ENCODE measurements around the gene NDUFS7. TPM values are rescaled to one million over a fixed set of nuclear protein-coding genes. Genes with fewer than 3 reads are reported as not detected.

The NDUFS7 gene
- total RNA-seq: 90.7 TPM

DNA sequence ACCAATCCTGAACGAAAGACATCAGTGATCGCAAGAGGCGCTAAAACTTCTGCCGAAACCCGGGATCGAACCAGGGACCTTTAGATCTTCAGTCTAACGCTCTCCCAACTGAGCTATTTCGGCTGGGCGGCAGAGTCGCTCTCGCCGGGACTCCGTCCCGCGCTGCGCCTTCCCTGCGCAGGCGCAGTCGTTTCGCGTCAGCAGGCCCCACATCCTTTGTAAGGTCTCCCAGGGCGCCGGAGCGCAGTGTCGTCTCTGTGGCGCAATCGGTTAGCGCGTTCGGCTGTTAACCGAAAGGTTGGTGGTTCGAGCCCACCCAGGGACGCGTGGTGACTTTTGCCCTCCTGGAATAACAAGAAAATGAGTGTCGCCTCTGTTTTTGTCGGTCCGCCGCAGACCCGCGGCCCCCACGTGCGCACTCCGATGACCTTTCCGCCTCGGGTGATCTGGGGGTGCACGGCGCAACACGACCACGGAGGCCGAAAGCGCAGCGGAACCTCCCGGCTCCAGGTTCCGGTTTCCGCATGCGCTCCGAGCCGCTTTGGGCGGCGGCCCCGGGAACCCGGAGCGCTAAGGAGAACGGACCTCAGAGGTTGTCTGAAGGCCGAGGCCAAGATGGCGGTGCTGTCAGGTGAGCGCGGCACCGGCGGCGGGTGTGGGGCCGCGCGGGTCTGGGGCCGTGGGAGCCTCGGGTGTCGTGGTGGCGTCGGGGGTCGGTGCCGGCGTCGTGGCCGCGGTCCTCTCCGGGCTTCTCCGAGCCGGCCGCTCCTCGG lies at the start of gene NDUFS7:
Gene NDUFS7 (plus strand): TSS at position 596 of the 773 bp plus-strand sequence. CDS start 20 bp downstream, at position 616.
- DNase-seq: peak; percentile 96

- DNase-seq: no peak
Observed at GRCh38 chr19:1336079-1336684, 47.5 kb upstream of the NDUFS7 start.

GRCh38 chr19:1340681-1341469 lies 42.8 kb upstream of the NDUFS7 start:
- DNase-seq: no peak

GRCh38 chr19:1343041-1343440 lies 40.7 kb upstream of the NDUFS7 start:
- DNase-seq: peak; percentile 45

DNA sequence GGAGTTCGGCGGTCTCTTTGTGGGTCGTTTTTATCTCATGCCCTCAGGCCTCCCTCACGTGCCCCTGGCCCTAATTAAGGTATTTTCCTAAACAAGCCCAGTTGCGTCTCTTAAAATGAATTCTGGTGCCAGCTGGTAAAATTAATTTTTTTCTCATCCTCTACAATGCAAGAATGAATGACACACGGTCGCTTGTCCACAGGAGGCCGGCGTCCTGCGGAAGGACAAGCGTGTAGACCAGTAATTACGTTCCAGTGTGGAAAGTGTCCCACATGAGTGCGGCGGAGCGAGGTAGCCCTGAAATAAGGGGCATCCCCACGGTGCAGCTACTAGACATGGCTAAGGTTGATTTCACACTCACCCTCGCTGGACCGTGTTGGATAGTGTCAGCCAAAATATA lies 34.5 kb upstream of the NDUFS7 start:
- no peak for DNase-seq

GRCh38 chr19:1350867-1351266 lies 32.8 kb upstream of the NDUFS7 start:
- DNase-seq: no peak

GRCh38 chr19:1351381-1351851 lies 32.3 kb upstream of the NDUFS7 start:
- peak; percentile 69 for DNase-seq

DNA sequence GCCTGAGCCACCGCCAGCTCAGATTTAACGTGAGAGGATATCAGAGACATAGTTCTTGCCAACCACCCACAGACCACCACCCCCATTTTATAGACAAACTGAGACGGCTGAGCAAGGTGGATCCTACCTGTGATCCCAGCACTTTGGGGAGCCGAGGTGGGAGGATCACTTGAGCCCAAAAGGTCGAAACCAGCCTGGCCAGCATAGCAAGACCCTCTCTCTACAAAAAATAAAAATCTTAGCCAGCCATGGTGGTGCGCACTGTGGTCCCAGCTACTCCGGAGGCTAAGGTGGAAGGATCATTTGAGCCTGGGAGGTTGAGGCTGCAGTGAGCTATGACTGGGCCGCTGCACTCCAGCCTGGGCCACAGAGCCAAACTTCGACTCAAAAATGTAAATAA lies 30.6 kb upstream of the NDUFS7 start:
- no peak for DNase-seq

GRCh38 chr19:1354970-1355567 lies 28.6 kb upstream of the NDUFS7 start:
- no peak for DNase-seq

DNA sequence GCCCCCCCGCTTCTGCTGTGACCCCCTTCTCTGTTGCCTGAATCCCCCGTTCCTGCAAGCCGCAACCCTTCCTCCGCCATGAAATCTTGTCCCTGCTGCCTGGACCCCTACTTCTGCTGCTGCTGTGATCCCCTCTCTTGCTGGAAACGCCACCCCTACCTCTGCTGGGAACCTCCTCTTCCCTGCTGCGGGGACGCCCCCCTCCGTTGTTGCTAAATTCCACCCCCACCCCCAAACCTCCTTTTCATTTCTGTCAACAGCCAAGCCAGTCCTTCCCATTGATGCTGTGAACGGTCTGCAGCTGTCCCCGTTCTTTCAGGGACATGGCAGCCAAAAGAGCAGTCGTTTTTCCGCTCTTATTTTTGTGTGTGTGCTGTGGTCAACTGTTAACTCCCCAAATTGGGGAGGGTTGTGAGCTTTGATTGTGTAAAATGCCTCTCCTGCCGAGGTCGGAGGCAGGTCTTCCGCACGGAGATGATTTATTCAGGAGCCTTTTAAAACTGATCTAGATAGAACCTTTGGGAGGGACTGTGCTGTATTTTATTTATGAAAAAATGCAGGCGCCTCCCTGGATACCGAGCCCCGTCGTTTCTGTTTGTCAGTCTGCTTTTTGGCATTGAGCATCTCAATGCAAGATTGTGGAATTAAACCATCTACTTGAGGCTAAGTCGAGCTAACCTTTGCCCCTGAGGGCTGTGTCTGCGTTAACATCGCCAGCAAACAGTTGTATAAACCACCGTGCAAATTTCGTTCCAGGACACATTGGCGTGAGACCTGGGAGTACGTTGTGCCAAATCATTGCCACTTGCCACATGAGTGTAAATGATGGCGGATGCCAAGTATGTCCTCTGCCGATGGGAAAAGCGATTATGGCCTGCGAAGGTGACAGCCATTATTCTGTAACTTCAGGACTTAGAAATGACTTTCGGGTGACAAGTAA lies 27.9 kb upstream of the NDUFS7 start:
- peak; percentile 90 for DNase-seq

GRCh38 chr19:1356508-1356865 lies 27.2 kb upstream of the NDUFS7 start:
- peak; percentile 59 for DNase-seq

DNA sequence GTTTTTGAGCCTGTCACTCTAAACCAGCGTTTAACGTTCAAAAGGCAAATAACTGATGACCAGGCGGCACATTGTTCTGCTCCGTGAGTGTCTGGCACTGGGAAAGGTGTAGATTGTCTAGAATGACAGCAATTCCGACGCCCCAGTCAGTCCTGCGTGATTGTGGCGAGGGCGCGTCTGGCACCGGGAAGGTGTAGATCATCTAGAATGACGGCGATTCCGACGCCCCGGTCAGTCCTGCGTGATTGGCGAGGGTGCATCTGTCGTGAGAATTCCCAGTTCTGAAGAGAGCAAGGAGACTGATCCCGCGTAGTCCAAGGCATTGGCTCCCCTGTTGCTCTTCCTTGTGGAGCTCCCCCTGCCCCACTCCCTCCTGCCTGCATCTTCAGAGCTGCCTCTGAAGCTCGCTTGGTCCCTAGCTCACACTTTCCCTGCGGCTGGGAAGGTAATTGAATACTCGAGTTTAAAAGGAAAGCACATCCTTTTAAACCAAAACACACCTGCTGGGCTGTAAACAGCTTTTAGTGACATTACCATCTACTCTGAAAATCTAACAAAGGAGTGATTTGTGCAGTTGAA lies 26.1 kb upstream of the NDUFS7 start:
- no peak for DNase-seq

DNA sequence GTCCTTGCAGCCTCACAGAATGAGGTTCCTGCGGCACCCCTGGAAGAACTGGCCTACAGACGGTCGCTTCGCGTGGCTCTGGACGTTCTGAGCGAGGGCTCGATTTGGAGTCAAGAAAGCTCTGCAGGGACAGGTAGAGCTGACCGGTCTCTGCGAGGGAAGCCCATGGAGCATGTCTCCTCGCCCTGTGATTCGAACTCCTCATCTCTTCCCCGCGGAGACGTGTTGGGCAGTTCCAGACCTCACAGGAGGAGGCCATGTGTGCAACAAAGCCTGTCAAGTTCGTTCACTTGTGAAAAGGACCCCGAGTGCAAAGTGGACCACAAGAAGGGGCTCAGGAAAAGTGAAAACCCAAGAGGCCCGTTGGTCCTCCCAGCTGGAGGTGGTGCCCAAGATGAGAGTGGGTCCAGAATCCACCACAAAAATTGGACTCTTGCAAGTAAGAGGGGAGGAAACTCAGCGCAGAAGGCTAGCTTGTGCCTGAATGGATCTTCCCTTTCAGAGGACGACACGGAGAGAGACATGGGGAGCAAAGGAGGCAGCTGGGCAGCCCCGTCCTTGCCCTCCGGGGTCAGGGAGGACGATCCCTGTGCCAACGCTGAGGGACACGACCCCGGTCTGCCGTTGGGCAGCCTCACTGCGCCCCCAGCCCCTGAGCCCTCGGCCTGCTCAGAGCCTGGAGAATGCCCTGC lies 23.4 kb upstream of the NDUFS7 start:
- no peak for DNase-seq

GRCh38 chr19:1360818-1361461 lies 22.8 kb upstream of the NDUFS7 start:
- DNase-seq: peak; percentile 93

DNA sequence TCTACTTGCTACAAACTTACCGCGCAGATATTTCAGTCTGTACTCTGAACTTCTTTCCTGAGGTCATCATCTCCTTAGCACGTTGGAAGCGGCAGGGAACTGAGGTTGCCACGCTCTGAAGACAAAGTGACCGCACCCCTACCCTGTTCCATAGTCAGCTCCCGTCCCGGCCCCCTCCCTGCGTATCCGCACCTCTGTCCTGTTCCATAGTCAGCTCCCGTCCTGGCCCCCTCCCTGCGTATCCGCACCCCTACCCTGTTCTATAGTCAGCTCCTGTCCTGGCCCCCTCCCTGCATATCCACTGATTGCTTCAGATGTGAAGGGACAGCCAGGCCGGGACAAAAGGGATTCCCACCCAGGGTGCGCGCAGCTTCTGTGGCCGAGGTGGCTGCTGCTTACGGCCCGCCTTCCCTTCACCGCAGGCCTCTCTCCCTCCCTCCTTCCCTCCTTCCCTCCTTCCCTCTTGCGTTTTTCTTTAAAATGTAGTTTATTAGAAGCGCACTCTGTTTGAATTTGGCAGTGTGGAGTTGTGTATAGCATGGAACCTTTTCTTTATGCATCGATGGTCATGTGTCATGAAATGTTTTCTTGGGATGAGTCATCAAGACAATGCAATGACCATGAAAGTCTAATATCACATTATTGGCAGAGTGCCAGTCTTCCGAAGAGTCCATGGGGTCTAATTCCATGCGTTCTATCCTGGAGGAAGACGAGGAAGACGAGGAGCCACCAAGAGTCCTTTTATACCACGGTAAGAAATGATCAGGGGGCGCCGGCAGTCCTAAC lies 21.9 kb upstream of the NDUFS7 start:
- DNase-seq: no peak

GRCh38 chr19:1362387-1363257 lies 21.1 kb upstream of the NDUFS7 start:
- DNase-seq: no peak

DNA sequence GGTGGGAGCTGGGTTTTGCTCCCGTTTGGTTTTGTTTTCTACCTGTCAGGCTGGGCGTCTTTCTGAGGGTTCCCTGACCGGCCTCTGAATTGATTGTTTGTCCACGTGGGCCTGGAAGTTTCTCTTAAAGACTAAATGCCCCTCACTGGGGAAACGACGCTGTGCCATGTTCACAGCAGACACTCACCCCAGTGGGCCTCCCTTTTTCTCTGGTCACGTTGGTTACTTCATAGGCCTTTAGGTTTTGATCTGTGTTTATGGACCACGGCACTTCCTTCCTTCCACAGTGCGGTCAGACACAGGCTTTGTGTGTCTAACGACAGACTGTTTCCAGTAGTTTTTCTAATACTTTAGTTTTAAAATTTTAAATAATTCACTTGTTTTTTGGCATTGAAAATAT lies 20.1 kb upstream of the NDUFS7 start:
- DNase-seq: no peak

DNA sequence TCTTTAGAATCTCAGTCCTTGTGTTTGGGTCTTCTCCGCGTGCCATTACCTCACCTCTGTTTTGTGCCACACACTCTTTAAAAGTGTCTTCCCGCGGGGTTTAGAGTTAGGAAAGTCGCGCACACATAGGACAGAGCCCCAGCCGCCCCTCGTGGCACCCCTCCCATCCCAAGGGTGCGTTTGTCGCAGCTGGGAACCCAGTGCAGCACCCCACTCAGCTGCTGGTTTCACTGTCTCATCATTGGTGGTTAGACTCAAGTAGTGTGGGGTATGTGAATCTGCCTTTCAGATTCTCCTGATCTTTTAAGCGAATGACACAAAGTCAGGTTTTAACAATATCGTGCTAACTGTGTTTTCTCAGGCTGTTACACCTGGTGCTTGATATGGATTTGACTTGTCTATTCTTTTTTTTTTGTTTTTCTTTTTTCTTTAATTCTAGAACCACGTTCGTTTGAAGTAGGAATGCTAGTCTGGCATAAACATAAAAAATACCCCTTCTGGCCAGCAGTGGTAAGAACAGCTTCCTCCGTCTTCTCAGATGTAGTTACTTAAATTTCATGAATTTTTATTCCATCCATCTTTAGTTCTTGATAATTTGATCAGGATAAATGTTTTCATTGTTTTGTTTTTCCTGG lies 19.5 kb upstream of the NDUFS7 start:
- no peak for DNase-seq
